ENCODE measurements around the gene SCARF2. TPM values are rescaled to one million over a fixed set of nuclear protein-coding genes. Genes with fewer than 3 reads are reported as not detected.

Gene SCARF2
- total RNA-seq, 3 donors from 2014 or later (not counting 1 experiment from before 2014, with no cell fraction given) = 1.8 to 3.5 (median 2.9) TPM

GRCh38 chr22:20457506-20458240 lies 20.0 kb upstream of the SCARF2 start:
- H3K4me1 Mint-ChIP-seq = peaks cover 14% of the 10 kb centered on the region in 2 donors
- peaks cover 13% of the 10 kb centered on the region for H3K4me1 ChIP-seq (ENCODE audit: control insufficient read depth, insufficient read depth, low read length)
- H3K36me3 Mint-ChIP-seq = no peaks in the 10 kb centered on the region
- H3K27ac ChIP-seq (ENCODE audit: low read length) = no peak overlapping the region
- 92% methylated on average over 15 of the region's 15 CpGs for WGBS (ENCODE audit: insufficient coverage)
- H3K4me3 Mint-ChIP-seq = no peak overlapping the region
- peaks cover 19% of the 10 kb centered on the region for H3K36me3 ChIP-seq (ENCODE audit: control insufficient read depth, insufficient read depth, low read length)
- H3K9me3 Mint-ChIP-seq = no peaks in the 10 kb centered on the region
- ATAC-seq = no peak
- no peak for DNase-seq
- H3K27ac Mint-ChIP-seq = no peak overlapping the region
- H3K9me3 ChIP-seq (ENCODE audit: control insufficient read depth, insufficient read depth, low read length) = no peaks in the 10 kb centered on the region
- no peaks in the 10 kb centered on the region for H3K27me3 ChIP-seq (ENCODE audit: control insufficient read depth, insufficient read depth, low read length)
- TF ChIP-seq CTCF (IDR thresholded peaks at IDR 0.05) = no peak
- H3K4me3 ChIP-seq (ENCODE audit: low read length) = no peak overlapping the region
- H3K27me3 Mint-ChIP-seq (ENCODE audit: low read depth in 2 of 2) = no peaks in the 10 kb centered on the region
- intact Hi-C loops (cut with micrococcal nuclease) = loop anchor here (5.0 kb wide), 1 partner anchor 300 kb away; no protein-coding TSS in a partner anchor

DNA sequence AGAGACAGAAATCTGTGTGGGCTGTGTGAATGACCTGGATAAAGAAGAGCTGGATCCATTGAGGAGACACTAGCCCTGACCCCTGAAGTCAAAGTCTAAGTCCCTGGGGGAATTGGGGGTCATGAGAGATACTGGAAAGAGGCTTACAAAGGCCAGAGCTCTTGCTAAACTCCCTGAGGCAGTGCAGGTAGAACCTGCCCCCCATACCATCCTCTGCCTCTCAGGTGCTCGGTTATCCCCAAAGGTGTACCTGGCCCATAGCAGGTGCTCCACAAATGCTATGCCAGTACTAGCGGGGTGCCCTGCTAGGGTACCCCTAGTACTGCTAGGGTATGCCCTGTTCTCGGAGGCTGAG lies 19.1 kb upstream of the SCARF2 start:
- 95% methylated on average over 3 of the region's 3 CpGs for WGBS (ENCODE audit: insufficient coverage)
- intact Hi-C loops (cut with micrococcal nuclease) = loop anchor here (1.0 to 5.0 kb wide), 2 partner anchors 38 to 299 kb away; no protein-coding TSS in a partner anchor
- Mint-ChIP-seq H3K4me1 (peaks cover 10% of the 10 kb centered on the region in 2 donors), H3K9me3 (no peaks in the 10 kb centered on the region), H3K36me3 (peaks cover 4% of the 10 kb centered on the region), H3K27ac (no peak overlapping the region), H3K27me3 (ENCODE audit: low read depth in 2 of 2) (no peaks in the 10 kb centered on the region), H3K4me3 (no peak overlapping the region)
- Histone ChIP-seq H3K27ac (ENCODE audit: low read length) (no peak overlapping the region), H3K4me3 (ENCODE audit: low read length) (no peak overlapping the region), H3K27me3 (ENCODE audit: control insufficient read depth, insufficient read depth, low read length) (no peaks in the 10 kb centered on the region), H3K9me3 (ENCODE audit: control insufficient read depth, insufficient read depth, low read length) (no peaks in the 10 kb centered on the region), H3K4me1 (ENCODE audit: control insufficient read depth, insufficient read depth, low read length) (peaks cover 9% of the 10 kb centered on the region), H3K36me3 (ENCODE audit: control insufficient read depth, insufficient read depth, low read length) (peaks cover 22% of the 10 kb centered on the region)
- no peak for DNase-seq
- TF ChIP-seq CTCF (IDR thresholded peaks at IDR 0.05) = no peak
- ATAC-seq = no peak

DNA sequence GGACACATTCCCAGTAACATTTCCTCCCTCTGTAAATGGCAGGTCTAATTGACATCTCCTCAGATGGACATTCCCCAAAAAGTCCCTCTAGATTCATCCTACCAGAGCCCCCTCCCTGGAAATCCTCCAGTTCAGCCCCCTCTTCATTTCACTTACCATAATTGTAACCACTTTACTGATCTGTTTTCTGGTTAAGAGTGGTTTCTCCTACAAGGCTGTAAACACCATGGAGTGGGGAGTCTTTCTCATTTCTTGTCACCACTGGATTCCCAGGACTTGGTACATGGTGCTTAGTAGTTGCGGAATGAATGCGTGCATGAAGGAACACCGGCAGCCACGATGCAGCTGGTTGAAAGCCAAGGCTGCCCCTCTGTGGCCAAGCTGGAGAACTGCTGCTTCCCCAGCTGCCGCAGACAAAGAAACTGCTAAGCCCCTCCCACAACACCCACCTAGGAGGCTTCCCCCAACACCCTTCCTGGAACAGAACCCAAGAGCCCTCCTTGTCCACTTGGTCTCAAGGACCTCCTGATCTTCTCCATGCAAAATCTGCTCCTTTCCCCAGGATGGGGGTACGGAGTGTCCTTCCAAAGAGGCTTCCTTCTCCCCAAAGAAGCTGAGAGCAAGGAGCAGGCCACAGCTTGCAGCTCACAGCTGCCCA lies 18.6 kb upstream of the SCARF2 start:
- DNase-seq (peak; percentile 58 to 90), ATAC-seq (peak; percentile 89 to 100 (median 99))
- no peaks in the 10 kb centered on the region for H3K27me3 ChIP-seq (ENCODE audit: control insufficient read depth, insufficient read depth, low read length)
- peaks cover 9% of the 10 kb centered on the region for H3K4me1 ChIP-seq (ENCODE audit: control insufficient read depth, insufficient read depth, low read length)
- H3K4me3 ChIP-seq (ENCODE audit: low read length) = no peak overlapping the region
- intact Hi-C loops (cut with micrococcal nuclease) = loop anchor here (1.0 to 5.0 kb wide), 2 partner anchors 38 to 299 kb away; no protein-coding TSS in a partner anchor
- no peaks in the 10 kb centered on the region for H3K9me3 ChIP-seq (ENCODE audit: control insufficient read depth, insufficient read depth, low read length)
- Mint-ChIP-seq H3K27ac (no peak overlapping the region), H3K4me3 (no peak overlapping the region), H3K9me3 (no peaks in the 10 kb centered on the region), H3K27me3 (ENCODE audit: low read depth in 2 of 2) (no peaks in the 10 kb centered on the region), H3K36me3 (peaks cover 4% of the 10 kb centered on the region), H3K4me1 (peaks cover 10% of the 10 kb centered on the region in 2 donors)
- 20% methylated on average over 6 of the region's 6 CpGs for WGBS (ENCODE audit: insufficient coverage)
- peaks cover 25% of the 10 kb centered on the region for H3K36me3 ChIP-seq (ENCODE audit: control insufficient read depth, insufficient read depth, low read length)
- TF ChIP-seq CTCF (IDR thresholded peaks at IDR 0.05) = peak; percentile 76
- H3K27ac ChIP-seq (ENCODE audit: low read length) = no peak overlapping the region
